HCT116 (cell line): ENCODE measurements around the gene IL31. TPM values are rescaled to one million over a fixed set of nuclear protein-coding genes. Genes with fewer than 3 reads are reported as not detected.

Experiments
- ATAC-seq: fragments of 200-7000 bp; cut with Tn5 transposase; 2 replicates; pipeline ENCODE4 v1.9.1; 2020; ENCODE audit warnings: mild to moderate bottlenecking, moderate library complexity
- BruUV-seq: library from RNA; stranded (reverse); fragments of 400-500 nt; replicated peaks from 2 replicates; lab custom pipeline; 2021; lab: Mats Ljungman, UMichigan
- CTCF ChIA-PET: fragments of 300-600 bp; sonication (Branson Sonifier 250); formaldehyde crosslinking; loops from one replicate; lab custom pipeline; 2021; ENCODE audit warnings: antibody characterized with exemption; lab: Charles Lee
- POLR2A ChIA-PET: fragments of 300-600, 350-600 bp; sonication (Branson Sonifier 250); formaldehyde crosslinking; loops from one replicate; lab custom pipeline; 2021; ENCODE audit warnings: antibody characterized with exemption; lab: Charles Lee
- RAD21 ChIA-PET, 2 experiments: fragments of 300-600 bp; sonication (Branson Sonifier 250); formaldehyde crosslinking; loops; one replicate each; lab custom pipeline; 2023; ENCODE audit warnings: low total read pairs in 2 of 2; ENCODE audit not compliant: uncharacterized antibody in 2 of 2, unreplicated experiment in 2 of 2, low non-redundant PET in 1 of 2; lab: Charles Lee
- DNase-seq: peaks from one replicate; pipeline ENCODE4 v3.0.0-alpha.2; 2010; ENCODE audit warnings: low read depth, low spot score
- H2AFZ ChIP-seq: fragments of 200-600 bp; shearing (Covaris generic), sonication (generic); 2 replicates; pipeline ENCODE4 v1.6.1; 2017; ENCODE audit warnings: low read depth, mixed run types, mixed read lengths, antibody characterized with exemption, low read length; ENCODE audit not compliant: poor library complexity, severe bottlenecking
- H3K27ac ChIP-seq: 2 replicates; pipeline ENCODE4 v1.5.1; 2012; ENCODE audit warnings: low read depth, low read length
- H3K27me3 ChIP-seq: fragments of 200-600 bp; sonication (generic); 2 replicates; pipeline ENCODE4 v1.6.1; 2016; ENCODE audit warnings: mixed run types, low read length, mixed read lengths; ENCODE audit not compliant: insufficient read depth
- H3K36me3 ChIP-seq, 2 experiments: fragments of 200-500 bp in 1 of 2; fragments of 200-600 bp in 1 of 2; sonication (Bioruptor generic) in 1 of 2; sonication (generic) in 1 of 2; 2 replicates each; pipeline versions ENCODE4 v1.5.1 to v1.6.1; 2014 to 2016; ENCODE audit warnings: low read length in 2 of 2, inconsistent platforms in 1 of 2, mixed read lengths in 1 of 2, mixed run types in 1 of 2; ENCODE audit not compliant: insufficient read depth in 2 of 2, control insufficient read depth in 1 of 2
- H3K4me1 ChIP-seq, 2 experiments: fragments of 200-600 bp in 1 of 2; sonication (generic) in 1 of 2; 2 replicates each; pipeline versions ENCODE4 v1.5.1 to v1.6.1; 2012 to 2017; ENCODE audit warnings: low read length in 2 of 2, inconsistent platforms in 1 of 2, mild to moderate bottlenecking in 1 of 2, mixed read lengths in 1 of 2, mixed run types in 1 of 2, moderate library complexity in 1 of 2; ENCODE audit not compliant: insufficient read depth in 2 of 2, control insufficient read depth in 1 of 2
- H3K4me2 ChIP-seq: fragments of 200-600 bp; sonication (generic); 2 replicates; pipeline ENCODE4 v1.6.1; 2017; ENCODE audit warnings: mixed run types, low read length, mixed read lengths
- H3K4me3 ChIP-seq, 2 experiments: fragments of 200-600 bp in 1 of 2; sonication (generic) in 1 of 2; replicated peaks in 1 of 2; 2 replicates each; pipeline ENCODE4 v1.5.1; 2011 to 2016; ENCODE audit warnings: low read length in 2 of 2, control low read depth in 1 of 2, low read depth in 1 of 2, mild to moderate bottlenecking in 1 of 2, mixed read lengths in 1 of 2, mixed run types in 1 of 2
- H3K79me2 ChIP-seq: fragments of 200-600 bp; sonication (generic); 2 replicates; pipeline ENCODE4 v1.6.1; 2017; ENCODE audit warnings: mild to moderate bottlenecking, mixed run types, low read length, moderate library complexity, mixed read lengths; ENCODE audit not compliant: insufficient read depth
- H3K9ac ChIP-seq: fragments of 200-600 bp; sonication (generic); 2 replicates; pipeline ENCODE4 v1.6.1; 2016; ENCODE audit warnings: low read length, mixed read lengths
- H3K9me2 ChIP-seq: fragments of 200-600 bp; sonication (generic), shearing (Covaris generic); 2 replicates; pipeline ENCODE4 v1.6.1; 2017; ENCODE audit warnings: mixed run types, mild to moderate bottlenecking, moderate library complexity; ENCODE audit not compliant: insufficient read depth
- H3K9me3 ChIP-seq, 2 experiments: fragments of 200-500 bp in 1 of 2; fragments of 200-600 bp in 1 of 2; sonication (Bioruptor generic) in 1 of 2; sonication (generic) in 1 of 2; 2 replicates each; pipeline ENCODE4 v1.6.1; 2014 to 2017; ENCODE audit warnings: low read length in 2 of 2, mixed read lengths in 2 of 2, inconsistent platforms in 1 of 2, low read depth in 1 of 2, mild to moderate bottlenecking in 1 of 2, mixed run types in 1 of 2, moderate library complexity in 1 of 2; ENCODE audit not compliant: control insufficient read depth in 1 of 2, insufficient read depth in 1 of 2
- H4K20me1 ChIP-seq: fragments of 200-600 bp; sonication (generic), shearing (Covaris generic); 2 replicates; pipeline ENCODE4 v1.6.1; 2017; ENCODE audit warnings: mixed run types, mild to moderate bottlenecking, moderate library complexity; ENCODE audit not compliant: insufficient read depth
- CBX3 ChIP-seq: IDR thresholded peaks from 2 replicates; pipeline ENCODE4 v1.6.1; 2012; ENCODE audit warnings: low read depth
- CEBPB ChIP-seq: IDR thresholded peaks from 2 replicates; pipeline ENCODE4 v1.6.1; 2012; ENCODE audit warnings: low read depth
- EZH2 ChIP-seq: fragments of 200-600 bp; sonication (generic); IDR thresholded peaks from 2 replicates; pipeline ENCODE4 v1.6.1; 2017; ENCODE audit warnings: antibody characterized with exemption, mixed run types
- JUND ChIP-seq: IDR thresholded peaks from 2 replicates; pipeline ENCODE4 v1.6.1; 2012
- POLR2A ChIP-seq: IDR thresholded peaks from 2 replicates; pipeline ENCODE4 v1.7.0; 2011; ENCODE audit warnings: borderline replicate concordance; ENCODE audit not compliant: insufficient read depth, insufficient read length; ENCODE audit errors: extremely low read depth
- POLR2AphosphoS5 ChIP-seq: IDR thresholded peaks from 2 replicates; pipeline ENCODE4 v1.6.1; 2011; ENCODE audit warnings: mild to moderate bottlenecking, low read depth, low read length, moderate library complexity
- RAD21 ChIP-seq: IDR thresholded peaks from 2 replicates; pipeline ENCODE4 v1.6.1; 2012; ENCODE audit warnings: low read depth, mild to moderate bottlenecking
- TCF7L2 ChIP-seq: IDR thresholded peaks from 2 replicates; pipeline ENCODE4 v1.7.0; 2011; ENCODE audit warnings: borderline replicate concordance, inconsistent platforms; ENCODE audit not compliant: insufficient read depth, insufficient read length; ENCODE audit errors: extremely low read depth
- ZFX ChIP-seq: fragments of 450-650 bp; IDR thresholded peaks from 2 replicates; pipeline ENCODE4 v1.6.1; 2017
- intact Hi-C: fragments of 100-400 bp; cut with micrococcal nuclease; formaldehyde crosslinking; loops from 2 replicates; pipeline ENCODE4 v1.10.0; 2022
- total RNA-seq: library from RNA; stranded (reverse); gene quantifications from one replicate; pipeline ENCODE4 v1.2.1, GENCODE V29; 2021; ENCODE audit not compliant: unreplicated experiment
- TF ChIP-seq, protein P1 (sequence below): IDR thresholded peaks from 2 replicates; pipeline ENCODE4 v1.6.1; 2012; ENCODE audit warnings: low read depth
- TF ChIP-seq, protein P2 (sequence below): IDR thresholded peaks from 2 replicates; pipeline ENCODE4 v1.6.1; 2012
- TF ChIP-seq, protein P3 (sequence below), 3 experiments: fragments of 200-600 bp in 1 of 3; sonication (generic) in 1 of 3; IDR thresholded peaks in 2 of 3; conservative IDR thresholded peaks in 1 of 3; 2 replicates each; pipeline ENCODE4 v1.5.1; 2012 to 2017; ENCODE audit warnings: low read depth in 2 of 3, low read length in 2 of 3, antibody characterized with exemption in 1 of 3, borderline replicate concordance in 1 of 3, control low read depth in 1 of 3, mild to moderate bottlenecking in 1 of 3, mixed read lengths in 1 of 3, mixed run types in 1 of 3, moderate library complexity in 1 of 3; ENCODE audit not compliant: insufficient read depth in 1 of 3

The IL31 gene
- total RNA-seq, 1 experiment from 2014 or later: not detected

DNA sequence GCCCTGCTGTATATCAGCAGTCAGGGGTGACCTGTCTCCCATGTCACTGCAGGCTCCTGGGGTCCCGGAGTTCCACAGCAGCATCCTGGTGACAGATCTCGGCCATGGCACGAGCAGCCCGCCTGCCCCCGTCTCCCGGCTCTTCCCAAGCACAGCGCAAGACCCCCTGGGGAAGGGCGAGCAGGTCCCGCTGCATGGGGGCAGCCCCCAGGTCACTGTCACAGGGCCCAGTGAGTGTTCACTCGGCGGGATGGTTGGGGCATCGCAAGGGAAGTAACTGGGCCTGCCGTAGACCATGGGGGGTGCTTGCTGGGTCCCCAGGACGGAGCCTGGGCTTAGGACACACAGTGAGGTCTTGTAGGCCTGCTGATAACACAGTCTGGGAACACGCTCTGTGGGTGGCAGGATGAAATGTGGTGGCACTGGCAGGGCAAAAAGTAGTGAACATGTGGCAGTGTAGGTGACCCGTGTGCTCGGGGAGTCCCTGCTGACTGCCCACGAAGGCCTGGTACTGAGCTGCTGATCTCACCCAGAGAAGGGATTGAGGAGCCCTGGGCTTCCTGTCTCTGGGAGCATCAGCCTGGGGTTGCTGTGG, 38.5 kb downstream of the IL31 start:
- POLR2A ChIA-PET: no interaction called here
- Histone ChIP-seq H4K20me1 (no peaks in the 10 kb centered on the region), H3K9me3 (no peaks in the 10 kb centered on the region), H3K4me3 (no peak overlapping the region), H3K27ac (no peak overlapping the region), H3K79me2 (no peaks in the 10 kb centered on the region), H3K4me2 (no peak overlapping the region), H3K9me2 (no peaks in the 10 kb centered on the region), H3K4me1 (peaks cover 4 to 5% of the 10 kb centered on the region in 2 experiments), H3K36me3 (peaks cover 9 to 26% of the 10 kb centered on the region in 2 experiments; a peak in 3 of 4 replicates), H2AFZ (no peak overlapping the region), H3K9ac (no peak overlapping the region), H3K27me3 (no peaks in the 10 kb centered on the region)
- ATAC-seq (no peak), DNase-seq (no peak)
- intact Hi-C loops: no loop called here
- TF ChIP-seq, protein P1, sequence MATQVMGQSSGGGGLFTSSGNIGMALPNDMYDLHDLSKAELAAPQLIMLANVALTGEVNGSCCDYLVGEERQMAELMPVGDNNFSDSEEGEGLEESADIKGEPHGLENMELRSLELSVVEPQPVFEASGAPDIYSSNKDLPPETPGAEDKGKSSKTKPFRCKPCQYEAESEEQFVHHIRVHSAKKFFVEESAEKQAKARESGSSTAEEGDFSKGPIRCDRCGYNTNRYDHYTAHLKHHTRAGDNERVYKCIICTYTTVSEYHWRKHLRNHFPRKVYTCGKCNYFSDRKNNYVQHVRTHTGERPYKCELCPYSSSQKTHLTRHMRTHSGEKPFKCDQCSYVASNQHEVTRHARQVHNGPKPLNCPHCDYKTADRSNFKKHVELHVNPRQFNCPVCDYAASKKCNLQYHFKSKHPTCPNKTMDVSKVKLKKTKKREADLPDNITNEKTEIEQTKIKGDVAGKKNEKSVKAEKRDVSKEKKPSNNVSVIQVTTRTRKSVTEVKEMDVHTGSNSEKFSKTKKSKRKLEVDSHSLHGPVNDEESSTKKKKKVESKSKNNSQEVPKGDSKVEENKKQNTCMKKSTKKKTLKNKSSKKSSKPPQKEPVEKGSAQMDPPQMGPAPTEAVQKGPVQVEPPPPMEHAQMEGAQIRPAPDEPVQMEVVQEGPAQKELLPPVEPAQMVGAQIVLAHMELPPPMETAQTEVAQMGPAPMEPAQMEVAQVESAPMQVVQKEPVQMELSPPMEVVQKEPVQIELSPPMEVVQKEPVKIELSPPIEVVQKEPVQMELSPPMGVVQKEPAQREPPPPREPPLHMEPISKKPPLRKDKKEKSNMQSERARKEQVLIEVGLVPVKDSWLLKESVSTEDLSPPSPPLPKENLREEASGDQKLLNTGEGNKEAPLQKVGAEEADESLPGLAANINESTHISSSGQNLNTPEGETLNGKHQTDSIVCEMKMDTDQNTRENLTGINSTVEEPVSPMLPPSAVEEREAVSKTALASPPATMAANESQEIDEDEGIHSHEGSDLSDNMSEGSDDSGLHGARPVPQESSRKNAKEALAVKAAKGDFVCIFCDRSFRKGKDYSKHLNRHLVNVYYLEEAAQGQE: no peak
- no peak for TF ChIP-seq JUND
- TF ChIP-seq RAD21: no peak
- TF ChIP-seq EZH2: no peak
- TF ChIP-seq, protein P2, sequence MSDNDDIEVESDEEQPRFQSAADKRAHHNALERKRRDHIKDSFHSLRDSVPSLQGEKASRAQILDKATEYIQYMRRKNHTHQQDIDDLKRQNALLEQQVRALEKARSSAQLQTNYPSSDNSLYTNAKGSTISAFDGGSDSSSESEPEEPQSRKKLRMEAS: no peak
- no peak for TF ChIP-seq TCF7L2
- TF ChIP-seq CEBPB: no peak
- TF ChIP-seq, protein P3, sequence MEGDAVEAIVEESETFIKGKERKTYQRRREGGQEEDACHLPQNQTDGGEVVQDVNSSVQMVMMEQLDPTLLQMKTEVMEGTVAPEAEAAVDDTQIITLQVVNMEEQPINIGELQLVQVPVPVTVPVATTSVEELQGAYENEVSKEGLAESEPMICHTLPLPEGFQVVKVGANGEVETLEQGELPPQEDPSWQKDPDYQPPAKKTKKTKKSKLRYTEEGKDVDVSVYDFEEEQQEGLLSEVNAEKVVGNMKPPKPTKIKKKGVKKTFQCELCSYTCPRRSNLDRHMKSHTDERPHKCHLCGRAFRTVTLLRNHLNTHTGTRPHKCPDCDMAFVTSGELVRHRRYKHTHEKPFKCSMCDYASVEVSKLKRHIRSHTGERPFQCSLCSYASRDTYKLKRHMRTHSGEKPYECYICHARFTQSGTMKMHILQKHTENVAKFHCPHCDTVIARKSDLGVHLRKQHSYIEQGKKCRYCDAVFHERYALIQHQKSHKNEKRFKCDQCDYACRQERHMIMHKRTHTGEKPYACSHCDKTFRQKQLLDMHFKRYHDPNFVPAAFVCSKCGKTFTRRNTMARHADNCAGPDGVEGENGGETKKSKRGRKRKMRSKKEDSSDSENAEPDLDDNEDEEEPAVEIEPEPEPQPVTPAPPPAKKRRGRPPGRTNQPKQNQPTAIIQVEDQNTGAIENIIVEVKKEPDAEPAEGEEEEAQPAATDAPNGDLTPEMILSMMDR (IDR thresholded peaks at IDR 0.05 in 2 of 3, conservative IDR thresholded peaks at IDR 0.05 in 1 of 3; ENCODE audit: borderline replicate concordance in 1 of 3, insufficient read depth in 1 of 3, low read depth in 2 of 3, low read length in 2 of 3): no peak
- no peak for TF ChIP-seq ZFX
- TF ChIP-seq POLR2A: no peak
- no peak for TF ChIP-seq POLR2AphosphoS5
- TF ChIP-seq CBX3: no peak
- CTCF ChIA-PET: no interaction called here
- BruUV-seq: no TSS peak
- RAD21 ChIA-PET: no interaction called here
